Neural cell (in vitro differentiated cells): Measurements from ENCODE around the gene BMPR2. TPM values are rescaled to one million over a fixed set of nuclear protein-coding genes. Genes with fewer than 3 reads are reported as not detected.

ENCODE experiments used
- H2AFZ ChIP-seq: fragments of 200-600, 300-800 bp; sonication (generic), shearing (Covaris generic); 2 replicates; pipeline ENCODE4 v1.6.0; 2014; ENCODE audit warnings: low read depth, mild to moderate bottlenecking, antibody characterized with exemption, low read length, moderate library complexity
- H3F3A ChIP-seq: fragments of 200-600 bp; shearing (Covaris generic); 2 replicates; pipeline ENCODE4 v1.6.1; 2016; ENCODE audit warnings: mild to moderate bottlenecking, moderate library complexity, mixed read lengths, antibody characterized with exemption, low read length; ENCODE audit not compliant: insufficient read depth, poor library complexity, severe bottlenecking
- H3K27ac ChIP-seq: fragments of 200-600, 300-800 bp; sonication (generic), shearing (Covaris generic); 2 replicates; pipeline ENCODE4 v1.5.1; 2014; ENCODE audit warnings: mild to moderate bottlenecking, low read length, moderate library complexity
- H3K27me3 ChIP-seq: fragments of 300-800, 200-600 bp; sonication (generic), shearing (Covaris generic); 2 replicates; pipeline ENCODE4 v1.6.0; 2014; ENCODE audit warnings: mild to moderate bottlenecking, low read depth, low read length, moderate library complexity; ENCODE audit not compliant: insufficient read depth
- H3K36me3 ChIP-seq: fragments of 300-800, 200-600 bp; sonication (generic), shearing (Covaris generic); 2 replicates; pipeline ENCODE4 v1.5.1; 2014; ENCODE audit warnings: mild to moderate bottlenecking, antibody characterized with exemption, low read length, moderate library complexity; ENCODE audit not compliant: insufficient read depth
- H3K4me2 ChIP-seq: fragments of 300-800, 200-600 bp; sonication (generic), shearing (Covaris generic); 2 replicates; pipeline ENCODE4 v1.6.0; 2014; ENCODE audit warnings: mild to moderate bottlenecking, low read length
- H3K4me3 ChIP-seq: fragments of 300-800, 200-600 bp; sonication (generic), shearing (Covaris generic); 2 replicates; pipeline ENCODE4 v1.5.1; 2014; ENCODE audit warnings: mild to moderate bottlenecking, low read length, moderate library complexity
- H3K79me2 ChIP-seq: fragments of 200-600 bp; shearing (Covaris generic); replicated peaks from 2 replicates; pipeline ENCODE4 v1.6.0; 2014; ENCODE audit warnings: mild to moderate bottlenecking, low read length, moderate library complexity; ENCODE audit not compliant: insufficient read depth
- H3K9ac ChIP-seq: fragments of 300-800, 200-600 bp; sonication (generic), shearing (Covaris generic); 2 replicates; pipeline ENCODE4 v1.6.1; 2016; ENCODE audit warnings: mild to moderate bottlenecking, low read length, mixed read lengths
- H3K9me2 ChIP-seq: fragments of 200-600 bp; shearing (Covaris generic); 2 replicates; pipeline ENCODE4 v1.6.1; 2016; ENCODE audit warnings: mild to moderate bottlenecking, low read length, mixed read lengths; ENCODE audit not compliant: insufficient read depth
- H3K9me3 ChIP-seq: fragments of 200-600, 300-800 bp; sonication (generic), shearing (Covaris generic); 2 replicates; pipeline ENCODE4 v1.6.1; 2016; ENCODE audit warnings: mild to moderate bottlenecking, mixed run types, low read length, moderate library complexity, mixed read lengths
- H4K20me1 ChIP-seq: fragments of 200-600 bp; shearing (Covaris generic); 2 replicates; pipeline ENCODE4 v1.6.1; 2016; ENCODE audit warnings: mild to moderate bottlenecking, mixed run types; ENCODE audit not compliant: insufficient read depth
- EP300 ChIP-seq: fragments of 450-650 bp; conservative IDR thresholded peaks from 2 replicates; pipeline ENCODE4 v1.6.1; 2014; ENCODE audit warnings: antibody characterized with exemption, mild to moderate bottlenecking, moderate library complexity; ENCODE audit not compliant: poor library complexity, severe bottlenecking
- EZH2 ChIP-seq: fragments of 200-600, 300-800 bp; shearing (Covaris generic), sonication (generic); IDR thresholded peaks from 2 replicates; pipeline ENCODE4 v1.6.1; 2014; ENCODE audit warnings: antibody characterized with exemption, low read length, borderline replicate concordance, mild to moderate bottlenecking; ENCODE audit not compliant: insufficient read depth, poor library complexity, severe bottlenecking
- MXI1 ChIP-seq: fragments of 450-650 bp; conservative IDR thresholded peaks from 2 replicates; pipeline ENCODE4 v1.6.1; 2014; ENCODE audit warnings: antibody characterized with exemption, mild to moderate bottlenecking; ENCODE audit not compliant: poor library complexity, severe bottlenecking
- POLR2AphosphoS5 ChIP-seq: IDR thresholded peaks from 2 replicates; pipeline ENCODE4 v1.6.1; 2012
- RAD21 ChIP-seq: fragments of 450-650 bp; conservative IDR thresholded peaks from 2 replicates; pipeline ENCODE4 v1.6.1; 2014; ENCODE audit warnings: antibody characterized with exemption, mild to moderate bottlenecking, moderate library complexity
- SMC3 ChIP-seq: fragments of 450-650 bp; conservative IDR thresholded peaks from 2 replicates; pipeline ENCODE4 v1.6.1; 2014; ENCODE audit warnings: antibody characterized with exemption, mild to moderate bottlenecking, moderate library complexity; ENCODE audit not compliant: poor library complexity
- TAF1 ChIP-seq: IDR thresholded peaks from 2 replicates; pipeline ENCODE4 v1.6.1; 2012; ENCODE audit warnings: low read depth
- polyA minus RNA-seq: library from RNA; depleted of rRNA, polyadenylated mRNA; stranded (reverse); fragments of >200 nt; gene quantifications from 2 replicates; pipeline ENCODE4 v1.2.3, GENCODE V29; 2014
- polyA plus RNA-seq: library from polyadenylated mRNA; depleted of rRNA; stranded (reverse); fragments of >200 nt; gene quantifications from 2 replicates; pipeline ENCODE4 v1.2.3, GENCODE V29; 2014
- TF ChIP-seq, protein P1 (sequence below): fragments of 450-650 bp; IDR thresholded peaks from 2 replicates; pipeline ENCODE4 v1.5.1; 2014; ENCODE audit warnings: antibody characterized with exemption, mild to moderate bottlenecking, moderate library complexity; ENCODE audit not compliant: poor library complexity, severe bottlenecking
- TF ChIP-seq, protein P2 (sequence below): IDR thresholded peaks from 2 replicates; pipeline ENCODE4 v1.6.1; 2012; ENCODE audit warnings: borderline replicate concordance

Gene BMPR2
- polyA plus RNA-seq (16.6 and 18.4 TPM in 2 replicates), polyA minus RNA-seq (72.8 and 89.8 TPM in 2 replicates)

DNA sequence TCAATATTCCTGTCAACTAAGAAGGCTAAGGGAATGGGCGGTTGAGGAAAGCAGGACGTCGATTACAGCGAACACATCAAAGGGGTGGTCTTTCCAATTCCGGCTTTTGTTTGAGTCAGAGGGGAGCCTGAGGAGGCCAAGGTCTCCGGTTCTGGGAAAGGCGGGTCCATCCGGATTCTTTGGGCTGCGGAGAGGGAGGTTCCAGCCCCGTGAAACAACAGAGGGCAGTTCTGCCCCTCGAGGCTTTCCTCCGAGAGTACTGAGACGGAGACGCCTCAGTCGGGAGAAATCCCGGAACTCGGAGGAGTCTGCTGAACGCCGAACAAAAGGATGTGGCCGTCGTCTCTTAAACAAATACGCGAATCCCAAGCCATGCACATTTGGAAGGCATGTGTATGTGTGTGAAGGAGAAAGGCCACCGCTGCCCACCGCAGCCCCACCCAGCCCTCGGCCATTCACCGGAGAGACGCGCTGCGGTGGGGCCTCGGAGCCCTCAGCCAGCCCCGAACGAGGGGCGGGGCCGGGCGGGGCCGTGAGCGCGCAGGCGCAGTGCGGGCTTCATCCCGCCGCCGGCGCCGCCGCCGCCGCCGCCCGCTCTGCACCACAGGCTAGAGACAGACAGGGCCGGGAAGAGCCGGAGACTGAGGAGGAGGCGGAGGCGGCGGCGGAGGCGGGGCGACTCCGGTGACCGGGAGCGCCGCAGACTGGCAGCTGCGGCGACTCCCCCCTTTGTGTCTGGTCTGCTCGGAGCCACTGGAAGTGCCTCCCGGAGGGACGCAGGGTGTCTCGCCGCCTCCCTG is at the start of gene BMPR2:
Gene BMPR2, plus strand, starts transcription at position 719 of the 800 bp plus-strand sequence. CDS start 1,148 bp downstream, outside the sequence.
- no peak for TF ChIP-seq EZH2
- TF ChIP-seq EP300: peak; percentile 54
- TF ChIP-seq SMC3: no peak
- TF ChIP-seq RAD21: no peak
- TF ChIP-seq POLR2AphosphoS5: peak; percentile 98
- TF ChIP-seq, protein P1, sequence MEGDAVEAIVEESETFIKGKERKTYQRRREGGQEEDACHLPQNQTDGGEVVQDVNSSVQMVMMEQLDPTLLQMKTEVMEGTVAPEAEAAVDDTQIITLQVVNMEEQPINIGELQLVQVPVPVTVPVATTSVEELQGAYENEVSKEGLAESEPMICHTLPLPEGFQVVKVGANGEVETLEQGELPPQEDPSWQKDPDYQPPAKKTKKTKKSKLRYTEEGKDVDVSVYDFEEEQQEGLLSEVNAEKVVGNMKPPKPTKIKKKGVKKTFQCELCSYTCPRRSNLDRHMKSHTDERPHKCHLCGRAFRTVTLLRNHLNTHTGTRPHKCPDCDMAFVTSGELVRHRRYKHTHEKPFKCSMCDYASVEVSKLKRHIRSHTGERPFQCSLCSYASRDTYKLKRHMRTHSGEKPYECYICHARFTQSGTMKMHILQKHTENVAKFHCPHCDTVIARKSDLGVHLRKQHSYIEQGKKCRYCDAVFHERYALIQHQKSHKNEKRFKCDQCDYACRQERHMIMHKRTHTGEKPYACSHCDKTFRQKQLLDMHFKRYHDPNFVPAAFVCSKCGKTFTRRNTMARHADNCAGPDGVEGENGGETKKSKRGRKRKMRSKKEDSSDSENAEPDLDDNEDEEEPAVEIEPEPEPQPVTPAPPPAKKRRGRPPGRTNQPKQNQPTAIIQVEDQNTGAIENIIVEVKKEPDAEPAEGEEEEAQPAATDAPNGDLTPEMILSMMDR: no peak
- peak; percentile 39 for TF ChIP-seq MXI1
- TF ChIP-seq TAF1: peak; percentile 85
- TF ChIP-seq, protein P2, sequence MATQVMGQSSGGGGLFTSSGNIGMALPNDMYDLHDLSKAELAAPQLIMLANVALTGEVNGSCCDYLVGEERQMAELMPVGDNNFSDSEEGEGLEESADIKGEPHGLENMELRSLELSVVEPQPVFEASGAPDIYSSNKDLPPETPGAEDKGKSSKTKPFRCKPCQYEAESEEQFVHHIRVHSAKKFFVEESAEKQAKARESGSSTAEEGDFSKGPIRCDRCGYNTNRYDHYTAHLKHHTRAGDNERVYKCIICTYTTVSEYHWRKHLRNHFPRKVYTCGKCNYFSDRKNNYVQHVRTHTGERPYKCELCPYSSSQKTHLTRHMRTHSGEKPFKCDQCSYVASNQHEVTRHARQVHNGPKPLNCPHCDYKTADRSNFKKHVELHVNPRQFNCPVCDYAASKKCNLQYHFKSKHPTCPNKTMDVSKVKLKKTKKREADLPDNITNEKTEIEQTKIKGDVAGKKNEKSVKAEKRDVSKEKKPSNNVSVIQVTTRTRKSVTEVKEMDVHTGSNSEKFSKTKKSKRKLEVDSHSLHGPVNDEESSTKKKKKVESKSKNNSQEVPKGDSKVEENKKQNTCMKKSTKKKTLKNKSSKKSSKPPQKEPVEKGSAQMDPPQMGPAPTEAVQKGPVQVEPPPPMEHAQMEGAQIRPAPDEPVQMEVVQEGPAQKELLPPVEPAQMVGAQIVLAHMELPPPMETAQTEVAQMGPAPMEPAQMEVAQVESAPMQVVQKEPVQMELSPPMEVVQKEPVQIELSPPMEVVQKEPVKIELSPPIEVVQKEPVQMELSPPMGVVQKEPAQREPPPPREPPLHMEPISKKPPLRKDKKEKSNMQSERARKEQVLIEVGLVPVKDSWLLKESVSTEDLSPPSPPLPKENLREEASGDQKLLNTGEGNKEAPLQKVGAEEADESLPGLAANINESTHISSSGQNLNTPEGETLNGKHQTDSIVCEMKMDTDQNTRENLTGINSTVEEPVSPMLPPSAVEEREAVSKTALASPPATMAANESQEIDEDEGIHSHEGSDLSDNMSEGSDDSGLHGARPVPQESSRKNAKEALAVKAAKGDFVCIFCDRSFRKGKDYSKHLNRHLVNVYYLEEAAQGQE: peak; percentile 85
- peak within 1 kb of the TSS; percentile 95 for H3K9ac ChIP-seq
- peaks cover 6% of the 10 kb centered on the region for H3F3A ChIP-seq
- peaks cover 22% of the 10 kb centered on the region for H4K20me1 ChIP-seq
- H3K36me3 ChIP-seq: no peaks in the 10 kb centered on the region
- H3K27me3 ChIP-seq: no peaks in the 10 kb centered on the region
- peaks cover 45% of the 10 kb centered on the region for H3K79me2 ChIP-seq
- no peaks in the 10 kb centered on the region for H3K9me3 ChIP-seq
- H3K4me2 ChIP-seq: peak within 1 kb of the TSS; percentile 97
- peak within 1 kb of the TSS; percentile 100 for H3K27ac ChIP-seq
- H2AFZ ChIP-seq: peak within 1 kb of the TSS; percentile 99
- H3K4me3 ChIP-seq: peak within 1 kb of the TSS; percentile 99
- H3K9me2 ChIP-seq: no peaks in the 10 kb centered on the region

DNA sequence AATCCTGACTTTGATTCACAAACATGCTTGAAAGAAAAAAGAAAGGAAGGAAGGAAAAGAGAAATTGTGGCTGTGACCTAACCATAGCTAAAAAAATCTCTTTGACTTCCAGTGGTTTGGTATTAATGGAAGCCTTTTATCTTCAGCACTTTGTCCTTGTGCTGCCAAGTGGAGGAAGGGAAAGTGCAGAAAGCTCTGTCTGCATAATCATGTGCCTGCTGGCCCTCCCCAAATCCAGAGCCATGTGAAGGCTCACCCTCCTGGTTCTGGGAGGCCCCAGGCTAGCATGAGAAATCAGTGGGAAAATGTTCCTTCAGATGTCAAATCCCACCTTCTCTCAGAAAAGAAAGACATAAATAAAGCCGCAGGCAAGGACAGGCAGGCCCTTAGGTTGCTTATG is 48.3 kb upstream of the BMPR2 start:
- H3K27ac ChIP-seq: no peak overlapping the region
- H2AFZ ChIP-seq: no peak overlapping the region

More for the DNA sequence above, 48.3 kb upstream of the BMPR2 start:
- H3K27me3 ChIP-seq: no peaks in the 10 kb centered on the region
- no peaks in the 10 kb centered on the region for H3K36me3 ChIP-seq
- no peak overlapping the region for H3K9ac ChIP-seq
- no peak overlapping the region for H3K4me2 ChIP-seq
- no peaks in the 10 kb centered on the region for H3K79me2 ChIP-seq
- H3K9me3 ChIP-seq: no peaks in the 10 kb centered on the region
- no peaks in the 10 kb centered on the region for H3F3A ChIP-seq
- H3K4me3 ChIP-seq: no peak overlapping the region
- TF ChIP-seq, protein P2: no peak
- H4K20me1 ChIP-seq: no peaks in the 10 kb centered on the region
- H3K9me2 ChIP-seq: no peaks in the 10 kb centered on the region
